ENCODE measurements around the gene GSTK1.

The GSTK1 gene

GRCh38 chr7:143244321-143244720, 18.9 kb upstream of the GSTK1 start:
- DNase-seq (ENCODE audit: low read depth), result peak; percentile 94
- no peak overlapping the region for H3K4me3 ChIP-seq (ENCODE audit: low read depth, low read length)
- no peak for TF ChIP-seq CTCF (IDR thresholded peaks at IDR 0.05; ENCODE audit: control insufficient read depth, extremely low read depth, insufficient read depth)

- peak; percentile 88 for DNase-seq (ENCODE audit: low read depth)
- no peak for TF ChIP-seq CTCF (IDR thresholded peaks at IDR 0.05; ENCODE audit: control insufficient read depth, extremely low read depth, insufficient read depth)
- no peak overlapping the region for H3K4me3 ChIP-seq (ENCODE audit: low read depth, low read length)
These were observed 18.1 kb upstream of the GSTK1 start for GRCh38 chr7:143245123-143245522.

- no peak overlapping the region for H3K4me3 ChIP-seq (ENCODE audit: low read depth, low read length)
- no peak for TF ChIP-seq CTCF (IDR thresholded peaks at IDR 0.05; ENCODE audit: control insufficient read depth, extremely low read depth, insufficient read depth)
- no peak for DNase-seq (ENCODE audit: low read depth)
These were observed 15.9 kb upstream of the GSTK1 start for GRCh38 chr7:143247372-143247771.

- no peak for DNase-seq (ENCODE audit: low read depth)
- H3K4me3 ChIP-seq (ENCODE audit: low read depth, low read length), result no peak overlapping the region
- no peak for TF ChIP-seq CTCF (IDR thresholded peaks at IDR 0.05; ENCODE audit: control insufficient read depth, extremely low read depth, insufficient read depth)
These were observed 14.4 kb upstream of the GSTK1 start for GRCh38 chr7:143248761-143249354.

GRCh38 chr7:143250199-143250598, 13.0 kb upstream of the GSTK1 start:
- H3K4me3 ChIP-seq (ENCODE audit: low read depth, low read length), result no peak overlapping the region
- TF ChIP-seq CTCF (IDR thresholded peaks at IDR 0.05; ENCODE audit: control insufficient read depth, extremely low read depth, insufficient read depth), result no peak
- no peak for DNase-seq (ENCODE audit: low read depth)

GRCh38 chr7:143250822-143251221, 12.4 kb upstream of the GSTK1 start:
- no peak overlapping the region for H3K4me3 ChIP-seq (ENCODE audit: low read depth, low read length)
- no peak for TF ChIP-seq CTCF (IDR thresholded peaks at IDR 0.05; ENCODE audit: control insufficient read depth, extremely low read depth, insufficient read depth)
- DNase-seq (ENCODE audit: low read depth), result no peak

- no peak for TF ChIP-seq CTCF (IDR thresholded peaks at IDR 0.05; ENCODE audit: control insufficient read depth, extremely low read depth, insufficient read depth)
- DNase-seq (ENCODE audit: low read depth), result no peak
- H3K4me3 ChIP-seq (ENCODE audit: low read depth, low read length), result no peak overlapping the region
These were observed 11.2 kb upstream of the GSTK1 start for GRCh38 chr7:143252006-143252405.

Measured in LNCaP clone FGC (cell line).